Ureter (tissue), 1 donor: Measurements from ENCODE around the gene SLK. TPM values are rescaled to one million over a fixed set of nuclear protein-coding genes. Genes with fewer than 3 reads are reported as not detected.

Experiments used
- DNase-seq: peaks from one replicate; pipeline ENCODE4 v3.0.0-alpha.2; 2020; ENCODE audit warnings: low spot score
- total RNA-seq: library from RNA; stranded (reverse); gene quantifications from one replicate; pipeline ENCODE4 v1.2.4, GENCODE V29; 2023
- donor health status: DM: yes; HTN: yes; CAD: no.

Gene SLK
- total RNA-seq, 1 donor from 2014 or later: 66.4 TPM

DNA sequence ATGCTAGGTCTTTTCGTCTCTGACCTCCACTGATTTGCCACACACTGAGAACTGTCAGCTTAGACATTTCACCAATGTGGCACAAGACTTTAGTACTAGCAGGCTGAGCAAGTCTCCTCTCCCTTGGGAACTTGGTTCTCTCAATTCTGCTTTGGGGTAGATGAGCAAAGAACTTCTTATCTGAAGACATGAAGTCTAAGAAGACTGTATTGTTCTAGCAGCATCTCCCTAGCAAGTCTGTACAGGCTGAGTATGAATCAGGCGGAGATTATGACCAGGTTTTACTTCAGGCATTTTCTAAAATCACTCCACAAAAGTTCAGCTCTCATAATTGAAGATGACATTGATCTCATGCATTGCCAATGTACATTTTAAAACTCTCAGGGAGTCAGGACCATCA lies 25.1 kb upstream of the SLK start:
- no peak for DNase-seq

DNA sequence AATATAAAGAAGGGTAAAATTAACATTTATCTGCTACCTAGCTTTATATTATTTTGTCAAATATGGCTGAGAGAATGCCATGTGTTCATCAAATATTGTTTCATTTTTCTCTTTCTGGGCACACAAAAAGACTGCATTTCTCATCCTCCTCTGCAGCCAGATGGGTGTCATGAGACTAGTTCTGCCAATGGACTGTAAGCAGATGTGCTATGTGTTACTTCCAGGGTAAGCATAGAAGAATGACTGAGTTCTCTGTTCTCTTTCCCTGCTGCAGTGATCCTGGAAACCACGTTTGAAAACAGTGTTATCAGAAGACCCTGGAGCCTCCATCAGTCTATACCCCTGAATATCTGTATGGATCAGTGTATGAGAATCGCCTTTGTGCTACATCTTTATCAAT lies 24.1 kb upstream of the SLK start:
- DNase-seq: no peak

DNA sequence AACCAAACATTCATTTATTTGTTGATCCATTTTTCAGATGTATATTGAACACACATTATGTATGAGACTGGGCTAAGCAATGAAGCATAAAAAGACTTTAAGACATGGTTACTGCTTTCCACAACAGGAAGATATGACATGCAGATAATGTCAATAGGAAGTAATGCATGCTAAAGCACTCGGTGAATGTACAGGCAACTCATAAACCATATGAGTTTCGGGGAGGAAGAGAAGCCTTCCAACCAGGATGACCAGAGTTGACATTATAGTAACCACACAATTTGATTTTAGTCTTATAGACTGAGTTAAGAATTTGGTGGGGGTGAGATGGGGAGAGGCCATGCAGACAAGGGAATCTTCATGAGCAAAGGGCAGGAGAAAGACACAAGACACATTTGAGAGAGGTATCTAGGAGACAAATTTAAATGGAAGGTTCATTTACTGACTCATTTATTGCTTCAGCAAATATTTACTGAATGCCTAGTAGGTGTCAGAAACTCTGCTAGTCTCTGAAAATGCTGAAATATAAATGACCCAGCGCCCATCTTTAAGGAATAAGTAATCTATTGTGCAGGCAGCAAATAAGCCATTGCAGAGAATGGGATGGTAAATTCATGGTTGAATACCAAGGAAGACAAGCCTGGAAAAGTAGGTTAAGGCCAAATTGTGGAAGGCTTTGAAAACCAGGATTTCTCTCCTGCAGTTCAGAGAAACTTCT lies 19.0 kb upstream of the SLK start:
- DNase-seq: no peak

DNA sequence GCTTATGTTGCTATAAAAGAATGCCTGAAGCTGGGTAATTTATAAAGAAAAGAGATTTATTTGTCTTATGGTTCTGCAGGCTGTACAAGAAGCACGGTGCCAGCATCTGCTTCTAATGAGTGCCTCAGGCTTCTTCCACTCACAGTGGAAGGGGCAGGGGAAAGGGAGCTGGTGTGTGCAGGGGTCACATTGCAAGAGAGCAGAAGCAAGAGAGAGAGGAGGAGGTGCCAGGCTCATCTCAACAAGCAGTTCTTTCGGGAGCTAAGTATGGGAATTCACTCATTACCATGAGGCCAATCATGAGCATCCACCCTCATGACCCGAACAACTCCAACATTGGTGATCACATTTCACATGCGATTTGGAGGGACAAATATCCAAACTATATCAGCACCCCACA lies 17.2 kb upstream of the SLK start:
- no peak for DNase-seq

DNA sequence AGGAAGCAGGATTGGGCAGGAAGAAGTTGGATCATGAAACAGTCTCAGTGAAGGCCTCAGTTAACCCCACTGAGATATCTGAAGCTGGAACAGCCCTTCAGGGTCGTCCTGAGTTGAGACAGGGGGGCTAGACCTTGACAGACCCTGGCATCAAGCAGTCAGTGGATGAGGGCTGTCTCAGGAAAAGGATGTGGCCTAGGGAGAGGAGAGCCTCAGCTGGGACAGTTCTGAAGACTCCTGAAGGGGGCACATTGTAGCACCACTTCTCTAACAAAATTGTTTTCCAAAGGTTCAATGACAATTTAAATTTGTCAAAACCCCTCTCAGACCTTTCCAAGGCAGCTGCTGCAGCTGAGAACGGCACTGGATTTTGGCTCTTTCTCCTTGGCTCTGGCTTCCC lies 15.8 kb upstream of the SLK start:
- DNase-seq: no peak

DNA sequence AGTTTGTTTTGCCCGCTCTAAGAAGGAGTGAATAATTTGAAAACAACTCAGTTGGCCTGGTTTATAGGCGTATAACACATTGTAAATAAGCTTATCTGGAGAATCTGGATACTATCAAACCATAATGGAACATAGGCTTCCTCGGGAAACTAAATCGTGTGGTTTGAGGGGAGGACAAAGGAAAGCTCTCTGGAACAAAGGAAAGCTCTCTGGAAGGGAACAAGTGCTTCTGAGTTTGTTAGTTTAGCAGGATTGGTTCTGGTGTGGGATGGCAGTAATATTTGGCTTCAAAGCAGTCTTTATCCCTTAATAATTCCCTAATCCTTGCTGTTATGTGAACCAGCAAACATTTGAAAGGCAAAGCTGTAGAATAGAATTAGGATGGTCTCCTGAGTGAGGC lies 15.0 kb upstream of the SLK start:
- DNase-seq: no peak

DNA sequence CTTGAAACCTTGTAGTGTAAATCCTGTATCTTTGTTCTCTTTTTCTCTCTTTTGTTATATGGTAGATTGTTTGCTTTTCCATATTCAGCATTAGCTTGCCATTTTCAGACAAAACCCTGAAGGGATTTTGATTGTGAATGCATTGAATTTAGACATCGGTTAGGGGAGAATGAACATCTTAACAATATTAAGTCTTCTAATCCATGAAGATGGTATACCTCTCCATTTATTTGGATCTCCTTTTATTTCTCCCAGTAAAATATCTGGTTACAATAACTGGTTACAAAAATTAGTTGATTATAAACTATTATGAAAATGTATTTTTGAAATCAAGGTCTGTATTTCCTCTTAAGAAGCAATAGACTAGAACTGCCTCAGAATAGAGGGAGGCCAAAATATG lies 12.4 kb upstream of the SLK start:
- no peak for DNase-seq

DNA sequence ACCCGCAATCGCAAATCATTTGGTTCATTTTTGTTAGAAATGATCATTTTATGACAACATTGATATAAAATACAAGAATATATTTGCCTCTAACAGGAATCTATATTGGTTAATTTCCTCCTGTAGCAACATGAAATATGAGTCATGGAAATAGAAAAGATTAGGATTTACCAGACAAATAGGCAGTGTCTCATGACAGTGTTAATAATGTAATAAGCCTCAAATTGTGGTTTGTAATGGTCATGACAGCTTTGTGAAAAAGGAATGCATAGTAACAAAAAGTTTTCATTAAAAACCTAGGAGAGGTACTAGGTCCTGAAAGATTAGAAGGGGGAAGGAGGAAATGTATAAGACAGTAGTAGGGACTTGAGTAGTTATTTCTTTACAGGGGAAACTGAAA lies 7.9 kb upstream of the SLK start:
- DNase-seq: no peak

DNA sequence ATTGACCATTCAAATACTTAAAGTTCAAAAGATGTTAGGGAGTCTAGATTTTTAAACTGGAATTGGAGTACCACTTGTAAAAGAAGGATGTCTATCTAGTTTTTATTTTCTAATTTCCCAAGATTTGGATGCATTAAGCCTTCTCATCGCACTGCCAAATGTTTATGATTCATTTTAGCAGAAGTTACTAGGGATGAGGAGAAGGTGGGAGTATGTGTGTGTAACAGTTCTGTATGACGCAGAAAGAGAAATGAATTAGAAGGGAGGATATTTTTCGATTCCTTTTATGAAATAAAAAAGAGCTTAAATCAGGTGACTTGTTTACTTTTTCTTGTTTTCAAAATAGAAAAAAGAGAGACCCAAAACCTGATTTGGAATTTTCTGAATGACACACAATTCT lies 6.8 kb upstream of the SLK start:
- DNase-seq: no peak

DNA sequence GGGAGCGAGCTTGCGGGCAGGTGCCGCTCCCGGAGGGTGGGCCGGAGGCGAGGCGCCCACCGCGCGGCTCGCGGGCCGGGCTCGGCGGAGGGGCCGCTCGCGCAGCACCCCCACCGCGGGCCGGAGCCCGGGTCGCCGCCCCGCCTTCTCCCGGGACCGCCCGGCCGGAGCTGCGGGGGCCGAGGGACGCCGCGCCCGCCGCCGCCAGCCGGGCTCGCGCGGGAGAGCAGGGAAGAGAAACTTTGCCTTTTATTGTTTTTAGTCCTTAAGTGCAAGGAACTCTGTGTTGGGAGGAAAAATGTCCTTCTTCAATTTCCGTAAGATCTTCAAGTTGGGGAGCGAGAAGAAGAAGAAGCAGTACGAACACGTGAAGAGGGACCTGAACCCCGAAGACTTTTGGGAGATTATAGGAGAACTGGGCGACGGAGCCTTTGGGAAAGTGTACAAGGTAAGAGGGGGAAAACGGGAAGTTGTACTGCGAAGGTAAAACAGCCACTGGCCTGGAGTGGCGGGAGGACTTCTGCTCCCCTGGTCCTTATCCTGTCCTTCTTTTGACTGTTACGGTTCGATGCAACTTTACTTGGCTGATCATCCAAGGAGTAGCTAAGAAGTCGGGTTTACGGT lies 620 bp downstream of the SLK start:
- no peak for DNase-seq

DNA sequence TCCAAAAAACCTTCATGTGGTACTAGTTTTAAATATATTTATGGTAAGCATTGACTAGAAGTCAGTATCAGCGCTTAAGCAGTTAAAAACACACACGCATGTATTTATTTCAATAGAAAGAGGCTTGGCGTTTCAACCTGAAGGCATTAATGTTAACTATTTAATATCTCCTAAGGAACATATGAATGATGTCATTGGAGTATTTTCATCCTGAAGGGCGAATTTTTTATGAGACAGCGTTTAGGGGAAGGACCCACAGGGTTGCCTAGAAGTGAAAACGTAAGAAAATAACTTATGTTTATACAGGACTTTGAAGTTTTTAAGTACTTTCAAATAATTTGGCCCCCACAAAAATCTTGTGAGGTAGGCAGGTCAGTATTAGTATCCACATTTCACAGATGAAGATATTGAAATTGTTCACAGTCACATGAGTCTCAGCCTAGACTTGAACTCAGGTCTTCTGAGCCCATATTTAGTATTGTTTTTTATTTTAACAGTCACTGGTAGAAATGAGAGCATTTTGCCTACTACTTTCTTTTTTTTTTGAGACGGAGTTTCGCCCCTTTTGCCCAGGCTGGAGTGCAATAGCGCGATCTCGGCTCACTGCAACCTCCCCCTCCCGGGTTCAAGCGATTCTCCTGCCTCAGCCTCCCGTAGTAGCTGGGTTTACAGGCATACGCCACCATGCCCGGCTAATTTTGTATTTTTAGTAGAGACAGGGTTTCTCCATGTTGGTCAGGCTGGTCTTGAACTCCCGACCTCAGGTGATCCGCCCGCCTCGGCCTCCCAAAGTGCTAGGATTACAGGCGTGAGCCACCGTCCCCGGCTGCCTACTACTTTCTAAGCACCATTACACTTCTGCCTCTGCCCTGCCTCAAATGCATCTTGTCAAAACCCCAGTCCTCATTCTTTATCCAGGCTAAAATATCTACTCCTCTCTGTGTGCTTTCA lies 1.8 kb downstream of the SLK start:
- no peak for DNase-seq

DNA sequence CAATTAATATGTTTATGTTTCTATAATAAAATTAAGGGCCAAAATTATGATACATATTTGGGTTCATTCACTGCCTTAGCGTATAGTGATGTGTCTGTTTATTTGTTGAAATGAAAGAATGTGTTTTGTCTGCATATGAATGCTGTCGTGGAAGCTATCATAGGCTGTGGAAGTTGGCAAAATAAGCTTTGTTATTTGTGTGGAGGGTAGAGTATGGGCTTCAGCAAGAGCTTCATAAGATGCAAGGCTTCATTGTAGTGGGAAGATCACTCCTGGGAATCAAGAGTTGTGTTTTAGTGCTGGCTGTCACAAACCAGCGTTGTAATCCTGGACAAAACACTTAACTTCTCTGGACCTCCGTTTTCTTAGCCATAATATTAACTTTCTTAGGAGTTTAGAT lies 2.5 kb downstream of the SLK start:
- DNase-seq: no peak

DNA sequence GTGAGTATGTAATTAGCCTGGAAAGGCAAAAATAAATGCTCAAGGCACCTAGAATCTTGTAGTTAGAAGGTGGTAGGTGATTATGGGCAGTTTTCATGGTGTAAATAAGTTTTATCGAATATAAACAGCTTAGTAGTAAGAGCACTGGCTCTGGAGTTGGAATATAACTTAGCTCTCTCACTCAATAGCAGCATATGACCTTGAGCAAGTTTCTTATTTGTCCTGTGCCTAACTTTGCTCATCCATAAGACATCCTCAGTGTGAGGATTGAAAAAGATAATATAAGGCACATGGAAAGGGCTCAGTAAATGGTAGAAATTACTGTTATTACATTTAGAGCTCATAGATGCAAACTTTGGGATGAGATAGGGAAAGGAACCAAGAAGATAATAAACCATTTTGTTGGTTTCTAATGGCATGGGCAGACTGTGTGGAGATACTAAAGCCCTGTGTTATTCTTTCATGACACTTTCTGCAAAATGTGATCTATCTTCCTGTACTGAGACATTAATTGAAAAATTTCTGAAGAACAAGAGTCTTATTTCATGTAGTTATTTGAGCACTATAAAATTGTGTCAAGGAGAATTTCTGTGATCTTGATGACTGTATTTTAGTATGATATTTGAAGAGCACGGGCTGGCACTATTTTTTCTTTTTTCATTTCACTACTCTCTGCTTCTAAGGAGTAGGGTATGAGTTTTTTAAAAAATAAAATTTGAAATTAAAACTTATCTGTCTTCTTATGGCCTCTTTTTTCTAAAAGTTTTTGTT lies 3.1 kb downstream of the SLK start:
- no peak for DNase-seq

DNA sequence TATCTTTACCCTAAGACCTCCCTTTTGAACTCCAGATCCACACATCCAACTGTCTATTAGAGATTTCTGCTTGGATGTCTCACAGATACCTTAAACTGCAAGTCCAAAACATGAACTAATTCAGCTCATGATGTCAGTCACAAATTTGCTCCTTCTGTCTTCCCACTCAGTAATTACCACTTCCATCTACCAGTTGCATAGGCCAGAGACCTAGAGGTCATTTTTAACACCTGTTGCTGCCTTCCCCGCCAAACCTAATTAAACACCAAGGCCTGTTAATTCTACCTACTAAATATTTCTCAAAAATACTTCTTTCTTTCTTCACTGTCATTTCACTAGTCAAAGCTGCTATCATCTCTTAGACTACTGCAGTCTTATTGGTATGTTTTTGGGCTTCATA lies 8.2 kb downstream of the SLK start:
- DNase-seq: no peak

DNA sequence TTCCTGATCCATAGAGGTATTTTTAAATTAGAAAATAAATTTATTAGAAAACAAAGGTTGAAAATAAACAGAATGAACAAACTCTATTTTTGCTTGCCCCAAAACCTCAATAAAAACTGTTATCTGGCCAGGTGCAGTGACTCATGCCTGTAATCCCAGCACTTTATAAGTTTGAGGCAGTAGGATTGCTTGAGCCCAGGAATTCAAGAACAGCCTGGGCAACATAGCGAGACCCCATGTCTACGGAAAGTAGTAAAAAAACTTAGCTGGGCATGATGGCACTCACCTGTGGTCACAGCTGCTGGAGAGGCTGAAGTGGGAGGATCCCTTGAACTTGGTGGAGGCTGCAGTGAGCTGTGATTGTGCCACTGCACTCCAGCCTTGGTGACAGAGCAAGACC lies 10.3 kb downstream of the SLK start:
- DNase-seq: no peak

DNA sequence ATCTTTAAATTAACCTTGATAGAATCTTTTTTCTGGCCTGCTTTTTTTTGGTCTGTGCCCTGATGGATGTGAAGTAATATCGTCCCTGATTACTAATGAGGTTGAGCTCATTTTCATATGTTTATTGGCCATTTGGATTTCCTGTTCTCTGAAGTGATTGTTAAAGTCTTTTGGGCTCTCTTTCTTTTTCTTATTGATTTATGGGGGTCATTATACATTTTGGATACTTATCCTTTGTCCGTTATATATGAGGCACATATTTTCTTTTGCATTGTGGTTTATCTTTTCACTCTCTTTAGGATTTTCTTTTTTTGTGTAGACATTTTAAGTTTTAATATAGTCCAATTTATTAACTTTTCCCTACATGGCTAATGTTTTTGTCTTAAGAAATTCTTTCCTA lies 12.6 kb downstream of the SLK start:
- no peak for DNase-seq

DNA sequence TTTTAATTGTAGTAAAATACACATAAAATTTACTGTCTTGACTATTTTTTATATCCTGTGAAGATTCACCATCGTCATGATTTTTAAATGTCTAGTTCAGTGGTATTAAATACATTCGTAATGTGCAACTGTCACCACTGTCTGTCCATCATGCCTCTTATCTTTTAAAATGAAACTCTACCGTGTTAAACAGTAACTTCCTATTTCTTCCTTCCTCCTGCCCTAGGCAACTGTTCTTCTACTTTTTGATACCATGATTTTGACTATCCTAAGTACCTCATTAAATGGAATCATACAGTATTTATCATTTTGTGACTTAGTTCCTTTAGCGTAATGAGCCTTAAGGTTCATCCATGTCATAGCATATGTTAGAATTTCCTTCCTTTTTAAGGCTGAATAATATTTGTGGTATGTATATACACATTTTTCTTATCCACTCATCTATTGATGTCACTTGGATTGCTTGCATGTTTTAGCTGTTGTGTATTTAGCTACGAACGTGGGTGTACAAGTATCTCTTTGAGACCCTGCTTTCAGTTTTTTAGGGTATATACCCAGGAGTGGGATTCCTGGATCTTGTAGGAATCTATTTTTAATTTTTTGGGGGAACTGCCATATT lies 13.5 kb downstream of the SLK start:
- no peak for DNase-seq

DNA sequence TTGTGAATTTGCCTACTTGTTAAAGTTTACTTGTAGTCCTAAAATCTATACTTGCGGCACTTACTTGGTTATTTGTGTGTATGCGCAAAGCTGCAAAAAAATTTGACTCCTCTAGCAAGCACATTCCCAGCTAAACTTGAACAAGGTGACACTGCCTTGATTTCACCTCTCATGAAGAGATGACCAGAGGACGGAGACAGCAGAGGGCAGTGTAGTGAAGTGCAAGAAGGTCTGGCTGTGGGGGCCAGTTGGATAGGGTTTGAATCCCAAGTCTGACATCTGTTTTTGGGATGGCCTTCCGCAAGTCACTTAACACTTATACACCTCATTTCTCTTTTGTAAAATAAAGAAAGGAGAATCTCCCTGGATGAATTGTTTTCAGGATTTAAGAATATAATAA lies 15.7 kb downstream of the SLK start:
- DNase-seq: no peak

DNA sequence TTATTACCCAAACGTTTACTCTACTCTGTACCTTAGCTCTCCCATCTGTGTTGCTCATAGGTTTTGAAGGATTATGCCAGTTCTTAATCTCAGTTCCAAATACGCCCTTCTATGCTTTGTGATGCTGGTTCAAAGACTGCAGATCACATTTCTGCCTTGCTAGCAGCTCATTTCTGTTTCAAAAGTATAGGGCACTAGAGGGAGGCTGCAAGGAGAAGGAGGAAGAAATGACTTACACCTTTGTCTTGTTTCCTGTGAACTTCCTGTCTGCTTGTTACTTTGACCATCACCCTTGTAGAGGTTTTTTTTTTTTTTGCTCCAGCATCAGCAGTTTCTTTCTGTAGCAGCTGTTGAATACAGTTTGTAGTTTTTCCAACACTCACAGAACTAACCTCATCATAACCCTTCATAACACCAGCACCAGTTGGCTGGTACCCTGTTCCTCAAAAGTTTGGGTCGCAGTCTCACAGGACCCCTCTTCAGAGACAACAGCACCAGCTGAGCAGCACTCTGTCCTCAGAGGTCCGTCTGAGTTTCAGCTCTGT lies 16.5 kb downstream of the SLK start:
- no peak for DNase-seq

DNA sequence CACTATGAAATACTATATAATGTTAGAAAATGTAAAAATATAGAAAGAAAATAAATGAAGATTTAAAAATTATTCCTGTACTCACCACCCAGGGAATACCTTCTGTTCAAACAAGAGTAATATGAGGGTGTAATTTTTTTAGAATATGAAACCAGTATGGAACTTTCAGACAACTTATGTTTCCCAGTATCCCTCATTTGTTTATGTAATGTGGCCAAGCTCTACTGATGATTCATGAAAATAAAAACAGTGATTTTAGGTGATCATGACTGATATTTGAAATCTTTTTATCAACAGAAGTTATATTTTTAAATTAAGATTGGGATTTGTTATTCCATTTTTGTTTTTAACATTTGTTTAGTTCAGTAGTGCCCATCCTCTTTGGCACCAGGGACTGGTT lies 18.8 kb downstream of the SLK start:
- DNase-seq: no peak

DNA sequence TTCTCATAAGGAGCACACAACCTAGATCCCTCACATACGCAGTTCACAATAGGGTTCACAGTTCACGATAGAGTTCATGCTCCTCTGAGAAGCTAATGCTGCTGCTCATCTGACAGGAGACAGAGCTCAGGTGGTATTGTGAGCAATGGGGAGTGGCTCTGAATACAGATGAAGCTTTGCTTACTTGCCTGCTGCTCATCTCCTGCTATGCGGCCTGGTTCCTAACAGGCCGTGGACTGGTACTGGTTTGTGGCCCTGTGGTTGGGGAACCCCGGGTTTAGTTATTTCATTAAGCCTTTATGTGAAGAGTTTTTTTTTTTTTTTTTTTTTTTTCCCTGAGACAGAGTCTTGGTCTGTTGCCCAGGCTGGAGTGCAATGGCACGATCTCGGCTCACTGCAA lies 19.4 kb downstream of the SLK start:
- no peak for DNase-seq
